Panc1 (cell line): ENCODE results near the gene OTOF. TPM values are rescaled to one million over a fixed set of nuclear protein-coding genes. Genes with fewer than 3 reads are reported as not detected.

Source experiments
- ATAC-seq: fragments of 200-7000 bp; cut with Tn5 transposase; 2 replicates; pipeline ENCODE4 v1.9.1; 2020; ENCODE audit warnings: mild to moderate bottlenecking, moderate library complexity
- BruUV-seq: library from RNA; stranded (reverse); fragments of 400-500 nt; replicated peaks from 2 replicates; lab custom pipeline; 2021; lab: Mats Ljungman, UMichigan
- CTCF ChIA-PET: fragments of 300-600 bp; sonication (Branson Sonifier 250); formaldehyde crosslinking; loops from one replicate; lab custom pipeline; 2022; ENCODE audit warnings: antibody characterized with exemption; lab: Charles Lee
- POLR2A ChIA-PET: fragments of 300-600 bp; sonication (Branson Sonifier 250); formaldehyde crosslinking; loops from one replicate; lab custom pipeline; 2022; ENCODE audit warnings: antibody characterized with exemption; lab: Charles Lee
- DNase-seq: peaks from one replicate; pipeline ENCODE4 v3.0.0-alpha.2; 2010; ENCODE audit warnings: low read depth, low spot score
- H3K27ac ChIP-seq: 2 replicates; pipeline ENCODE4 v1.5.1; 2011; ENCODE audit warnings: mild to moderate bottlenecking, low read length, inconsistent platforms
- H3K27me3 ChIP-seq: fragments of 200-500 bp; sonication (Bioruptor generic); 2 replicates; pipeline ENCODE4 v1.6.0; 2014; ENCODE audit warnings: low read length, inconsistent platforms; ENCODE audit not compliant: control insufficient read depth, insufficient read depth
- H3K36me3 ChIP-seq: fragments of 200-500 bp; sonication (Bioruptor generic); 2 replicates; pipeline ENCODE4 v1.5.1; 2014; ENCODE audit warnings: inconsistent platforms, mild to moderate bottlenecking, low read length, moderate library complexity; ENCODE audit not compliant: control insufficient read depth, insufficient read depth
- H3K4me1 ChIP-seq: 2 replicates; pipeline ENCODE4 v1.5.1; 2011; ENCODE audit warnings: inconsistent platforms, mild to moderate bottlenecking, low read length, moderate library complexity; ENCODE audit not compliant: control insufficient read depth, insufficient read depth
- H3K4me3 ChIP-seq, 2 experiments: 2 replicates each; pipeline ENCODE4 v1.5.1; 2011 to 2012; ENCODE audit warnings: low read depth in 2 of 2, low read length in 2 of 2, mild to moderate bottlenecking in 2 of 2, inconsistent platforms in 1 of 2, moderate library complexity in 1 of 2
- H3K9me3 ChIP-seq: fragments of 200-500 bp; sonication (Bioruptor generic); 2 replicates; pipeline ENCODE4 v1.5.1; 2014; ENCODE audit warnings: low read depth, mild to moderate bottlenecking, inconsistent platforms, low read length, moderate library complexity; ENCODE audit not compliant: control insufficient read depth, insufficient read depth
- POLR2AphosphoS5 ChIP-seq: IDR thresholded peaks from 2 replicates; pipeline ENCODE4 v1.6.1; 2012; ENCODE audit warnings: mild to moderate bottlenecking, low read depth, low read length, moderate library complexity
- SIN3A ChIP-seq: IDR thresholded peaks from 2 replicates; pipeline ENCODE4 v1.6.1; 2012; ENCODE audit warnings: low read depth, mild to moderate bottlenecking, low read length, moderate library complexity, borderline replicate concordance; ENCODE audit not compliant: insufficient read depth
- TCF7L2 ChIP-seq: IDR thresholded peaks from 2 replicates; pipeline ENCODE4 v1.6.1; 2011; ENCODE audit warnings: mild to moderate bottlenecking, low read depth, low read length, inconsistent platforms
- in situ Hi-C: cut with HindIII; loops from 2 replicates; pipeline ENCODE4 v1.10.0; 2016; ENCODE audit warnings: low sequenced_read_pairs, low pct_unique_long_range_greater_than_20kb
- intact Hi-C: fragments of 100-400 bp; cut with micrococcal nuclease; formaldehyde crosslinking; loops from one replicate; pipeline ENCODE4 v1.10.0; 2022; ENCODE audit not compliant: unreplicated experiment
- total RNA-seq: library from RNA; stranded (reverse); gene quantifications from one replicate; pipeline ENCODE4 v1.2.1, GENCODE V29; 2021; ENCODE audit not compliant: unreplicated experiment
- TF ChIP-seq, protein P1 (sequence below), 2 experiments: IDR thresholded peaks; 2 replicates each; pipeline ENCODE4 v1.6.1; 2011 to 2012; ENCODE audit warnings: low read depth in 2 of 2, control low read depth in 1 of 2, low read length in 1 of 2, mild to moderate bottlenecking in 1 of 2, moderate library complexity in 1 of 2; ENCODE audit not compliant: insufficient read depth in 1 of 2
- TF ChIP-seq, protein P2 (sequence below): fragments of 450-650 bp; IDR thresholded peaks from 2 replicates; pipeline ENCODE4 v1.5.1; 2017; ENCODE audit warnings: mild to moderate bottlenecking

OTOF gene
- total RNA-seq, 1 experiment from 2014 or later: 0.41 TPM

DNA sequence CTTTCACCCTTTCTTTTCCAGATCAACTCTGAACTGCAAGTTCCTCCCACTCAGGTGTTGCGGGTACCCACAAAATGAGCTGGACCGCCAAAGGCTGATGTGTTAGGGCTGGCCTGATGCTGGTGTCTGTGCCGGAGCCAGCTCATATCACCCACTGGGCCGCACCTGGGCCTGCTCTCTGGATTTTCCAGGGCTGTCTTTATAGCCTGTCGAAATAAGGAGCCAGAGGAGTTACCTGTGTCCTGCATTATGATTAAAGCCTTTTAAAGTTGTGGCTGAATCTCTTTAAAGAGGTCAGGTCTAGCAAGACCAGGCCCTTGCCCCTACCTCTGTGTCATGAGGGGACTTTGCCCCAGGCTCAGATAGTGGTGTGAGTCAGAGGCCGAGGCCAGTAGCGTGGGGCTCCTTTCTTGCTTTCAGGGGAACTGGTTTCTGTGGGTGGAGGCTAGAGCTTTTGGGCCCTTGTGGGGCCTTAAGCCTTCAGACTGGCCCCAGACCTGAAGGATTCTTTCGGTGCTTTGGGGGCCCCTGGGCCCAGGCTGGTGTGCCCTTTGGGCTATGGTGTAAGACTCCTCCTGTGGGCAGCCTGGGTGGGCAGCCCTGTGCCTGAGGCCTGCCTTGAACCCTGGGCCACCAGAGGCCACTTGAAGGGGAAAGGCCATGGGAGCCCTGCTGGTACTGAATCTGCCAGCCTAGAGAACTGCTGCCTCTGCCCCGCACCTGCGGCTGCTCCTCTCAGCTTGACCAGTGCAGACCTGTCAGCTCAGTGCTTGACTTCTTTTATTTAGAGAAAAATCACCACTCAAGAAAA lies 21.3 kb downstream of the OTOF start:
- ChIA-PET POLR2A (no interaction called here), CTCF (interaction anchor here (0.6 kb wide), 1 partner anchor 57 kb away, joined by 11 read pairs; no protein-coding TSS in a partner anchor)
- intact Hi-C loops: no loop called here
- H3K4me1 ChIP-seq: no peaks in the 10 kb centered on the region
- no peak overlapping the region for H3K4me3 ChIP-seq
- ATAC-seq: no peak
- no TSS peak for BruUV-seq
- no peak for DNase-seq
- no peaks in the 10 kb centered on the region for H3K27me3 ChIP-seq
- no peak overlapping the region for H3K27ac ChIP-seq
- no peaks in the 10 kb centered on the region for H3K36me3 ChIP-seq
- in situ Hi-C loops: no loop called here
- no peaks in the 10 kb centered on the region for H3K9me3 ChIP-seq
- TF ChIP-seq, protein P1, sequence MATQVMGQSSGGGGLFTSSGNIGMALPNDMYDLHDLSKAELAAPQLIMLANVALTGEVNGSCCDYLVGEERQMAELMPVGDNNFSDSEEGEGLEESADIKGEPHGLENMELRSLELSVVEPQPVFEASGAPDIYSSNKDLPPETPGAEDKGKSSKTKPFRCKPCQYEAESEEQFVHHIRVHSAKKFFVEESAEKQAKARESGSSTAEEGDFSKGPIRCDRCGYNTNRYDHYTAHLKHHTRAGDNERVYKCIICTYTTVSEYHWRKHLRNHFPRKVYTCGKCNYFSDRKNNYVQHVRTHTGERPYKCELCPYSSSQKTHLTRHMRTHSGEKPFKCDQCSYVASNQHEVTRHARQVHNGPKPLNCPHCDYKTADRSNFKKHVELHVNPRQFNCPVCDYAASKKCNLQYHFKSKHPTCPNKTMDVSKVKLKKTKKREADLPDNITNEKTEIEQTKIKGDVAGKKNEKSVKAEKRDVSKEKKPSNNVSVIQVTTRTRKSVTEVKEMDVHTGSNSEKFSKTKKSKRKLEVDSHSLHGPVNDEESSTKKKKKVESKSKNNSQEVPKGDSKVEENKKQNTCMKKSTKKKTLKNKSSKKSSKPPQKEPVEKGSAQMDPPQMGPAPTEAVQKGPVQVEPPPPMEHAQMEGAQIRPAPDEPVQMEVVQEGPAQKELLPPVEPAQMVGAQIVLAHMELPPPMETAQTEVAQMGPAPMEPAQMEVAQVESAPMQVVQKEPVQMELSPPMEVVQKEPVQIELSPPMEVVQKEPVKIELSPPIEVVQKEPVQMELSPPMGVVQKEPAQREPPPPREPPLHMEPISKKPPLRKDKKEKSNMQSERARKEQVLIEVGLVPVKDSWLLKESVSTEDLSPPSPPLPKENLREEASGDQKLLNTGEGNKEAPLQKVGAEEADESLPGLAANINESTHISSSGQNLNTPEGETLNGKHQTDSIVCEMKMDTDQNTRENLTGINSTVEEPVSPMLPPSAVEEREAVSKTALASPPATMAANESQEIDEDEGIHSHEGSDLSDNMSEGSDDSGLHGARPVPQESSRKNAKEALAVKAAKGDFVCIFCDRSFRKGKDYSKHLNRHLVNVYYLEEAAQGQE (IDR thresholded peaks at IDR 0.05; ENCODE audit: insufficient read depth in 1 of 2, low read depth in 2 of 2, low read length in 1 of 2): no peak
- TF ChIP-seq TCF7L2 (no peak), POLR2AphosphoS5 (no peak), SIN3A (no peak)
- TF ChIP-seq, protein P2, sequence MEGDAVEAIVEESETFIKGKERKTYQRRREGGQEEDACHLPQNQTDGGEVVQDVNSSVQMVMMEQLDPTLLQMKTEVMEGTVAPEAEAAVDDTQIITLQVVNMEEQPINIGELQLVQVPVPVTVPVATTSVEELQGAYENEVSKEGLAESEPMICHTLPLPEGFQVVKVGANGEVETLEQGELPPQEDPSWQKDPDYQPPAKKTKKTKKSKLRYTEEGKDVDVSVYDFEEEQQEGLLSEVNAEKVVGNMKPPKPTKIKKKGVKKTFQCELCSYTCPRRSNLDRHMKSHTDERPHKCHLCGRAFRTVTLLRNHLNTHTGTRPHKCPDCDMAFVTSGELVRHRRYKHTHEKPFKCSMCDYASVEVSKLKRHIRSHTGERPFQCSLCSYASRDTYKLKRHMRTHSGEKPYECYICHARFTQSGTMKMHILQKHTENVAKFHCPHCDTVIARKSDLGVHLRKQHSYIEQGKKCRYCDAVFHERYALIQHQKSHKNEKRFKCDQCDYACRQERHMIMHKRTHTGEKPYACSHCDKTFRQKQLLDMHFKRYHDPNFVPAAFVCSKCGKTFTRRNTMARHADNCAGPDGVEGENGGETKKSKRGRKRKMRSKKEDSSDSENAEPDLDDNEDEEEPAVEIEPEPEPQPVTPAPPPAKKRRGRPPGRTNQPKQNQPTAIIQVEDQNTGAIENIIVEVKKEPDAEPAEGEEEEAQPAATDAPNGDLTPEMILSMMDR: no peak

DNA sequence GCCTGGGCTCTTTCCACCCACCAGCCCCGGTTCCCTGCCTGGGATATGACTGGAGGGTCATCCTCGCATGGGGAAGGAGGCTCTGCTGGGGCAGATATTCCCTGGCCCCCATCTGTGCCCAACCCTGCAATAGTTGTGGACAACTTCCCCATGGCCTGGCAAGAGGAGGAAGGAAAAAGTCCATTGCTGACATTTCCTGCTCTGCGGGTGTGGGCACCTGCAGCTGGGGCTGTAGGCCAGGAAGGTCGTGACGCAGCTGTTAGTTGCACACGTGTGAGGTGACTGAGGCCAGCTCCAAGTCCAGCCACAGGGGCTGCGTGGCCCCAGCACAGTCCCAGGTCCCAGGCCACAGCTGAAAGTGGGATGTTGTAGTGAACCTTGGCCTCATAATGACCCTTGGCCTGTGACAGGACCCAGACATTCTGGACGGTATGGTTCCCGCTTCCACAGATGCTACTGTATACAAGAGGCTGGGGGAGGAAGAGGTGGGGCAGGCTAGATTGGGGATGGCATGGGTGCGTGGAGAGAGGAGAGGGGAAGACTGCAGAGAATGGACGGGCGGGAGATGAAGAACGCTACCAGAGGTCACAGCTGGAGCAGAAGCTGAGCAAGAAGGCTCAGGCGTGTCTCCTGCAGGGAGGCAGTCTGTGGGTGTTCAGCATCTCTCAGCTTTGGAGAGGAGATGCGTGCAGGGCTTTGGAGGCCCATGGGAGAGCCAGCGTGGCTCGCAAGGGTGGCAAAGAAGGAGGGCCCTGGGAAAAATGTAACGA lies 22.1 kb downstream of the OTOF start:
- intact Hi-C loops (no loop called here), in situ Hi-C loops (no loop called here)
- ATAC-seq (no peak), DNase-seq (no peak)
- no peak overlapping the region for H3K4me3 ChIP-seq
- TF ChIP-seq TCF7L2 (no peak), POLR2AphosphoS5 (no peak)
- TF ChIP-seq, protein P2: no peak
- TF ChIP-seq, protein P1 (IDR thresholded peaks at IDR 0.05; ENCODE audit: insufficient read depth in 1 of 2, low read depth in 2 of 2, low read length in 1 of 2): no peak
- no TSS peak for BruUV-seq
- ChIA-PET POLR2A (no interaction called here), CTCF (no interaction called here)
- H3K27me3 ChIP-seq: no peaks in the 10 kb centered on the region
- no peaks in the 10 kb centered on the region for H3K9me3 ChIP-seq
- H3K36me3 ChIP-seq: no peaks in the 10 kb centered on the region
- H3K4me1 ChIP-seq: no peaks in the 10 kb centered on the region
- H3K27ac ChIP-seq: no peak overlapping the region
